ENCODE data around the gene MICU2.

DNA sequence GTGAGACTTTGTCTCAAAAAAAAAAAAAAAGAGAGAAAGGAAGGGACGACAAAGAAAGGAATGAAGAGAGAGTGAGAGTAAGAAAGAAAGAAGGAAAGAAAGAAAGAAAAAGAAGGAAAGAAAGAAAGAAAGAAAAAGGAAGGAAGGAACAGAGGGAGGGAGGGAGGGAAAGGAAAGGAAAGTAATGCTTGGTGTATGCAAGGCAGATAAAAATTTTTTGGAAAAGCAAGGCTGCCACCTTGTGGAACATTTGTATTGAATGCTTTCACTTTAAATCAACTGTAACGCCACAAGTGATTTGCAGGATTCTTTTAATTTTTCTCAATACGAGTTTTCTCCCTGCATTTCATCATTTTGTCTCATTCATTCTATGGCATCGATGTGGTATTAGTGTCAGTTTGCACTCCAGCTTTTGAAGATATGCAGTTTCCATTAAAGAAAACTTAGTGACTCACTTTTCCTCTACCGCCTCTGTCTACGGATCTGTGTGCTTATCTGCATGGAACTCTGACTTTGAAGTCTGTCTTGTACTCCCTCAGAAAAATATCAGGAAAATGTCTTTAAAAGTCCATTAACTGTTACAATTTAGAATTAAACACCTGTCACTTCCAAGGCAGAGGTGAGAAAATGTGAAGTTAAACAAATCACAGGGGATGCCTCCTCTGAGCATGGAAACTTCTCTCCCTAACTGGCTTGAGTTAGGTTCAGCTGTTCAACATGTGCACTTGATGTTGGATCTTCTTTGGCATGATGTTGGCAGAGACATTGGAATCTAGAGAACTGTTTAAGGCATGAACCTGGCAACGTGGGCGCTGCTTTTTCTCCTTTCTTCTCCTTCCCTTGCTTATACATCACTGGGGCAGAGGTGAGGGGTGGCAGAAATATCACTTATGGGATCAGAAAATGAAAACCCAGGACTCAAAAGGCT, 124.8 kb downstream of the MICU2 start:
- TF ChIP-seq, protein P1, sequence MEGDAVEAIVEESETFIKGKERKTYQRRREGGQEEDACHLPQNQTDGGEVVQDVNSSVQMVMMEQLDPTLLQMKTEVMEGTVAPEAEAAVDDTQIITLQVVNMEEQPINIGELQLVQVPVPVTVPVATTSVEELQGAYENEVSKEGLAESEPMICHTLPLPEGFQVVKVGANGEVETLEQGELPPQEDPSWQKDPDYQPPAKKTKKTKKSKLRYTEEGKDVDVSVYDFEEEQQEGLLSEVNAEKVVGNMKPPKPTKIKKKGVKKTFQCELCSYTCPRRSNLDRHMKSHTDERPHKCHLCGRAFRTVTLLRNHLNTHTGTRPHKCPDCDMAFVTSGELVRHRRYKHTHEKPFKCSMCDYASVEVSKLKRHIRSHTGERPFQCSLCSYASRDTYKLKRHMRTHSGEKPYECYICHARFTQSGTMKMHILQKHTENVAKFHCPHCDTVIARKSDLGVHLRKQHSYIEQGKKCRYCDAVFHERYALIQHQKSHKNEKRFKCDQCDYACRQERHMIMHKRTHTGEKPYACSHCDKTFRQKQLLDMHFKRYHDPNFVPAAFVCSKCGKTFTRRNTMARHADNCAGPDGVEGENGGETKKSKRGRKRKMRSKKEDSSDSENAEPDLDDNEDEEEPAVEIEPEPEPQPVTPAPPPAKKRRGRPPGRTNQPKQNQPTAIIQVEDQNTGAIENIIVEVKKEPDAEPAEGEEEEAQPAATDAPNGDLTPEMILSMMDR (IDR thresholded peaks at IDR 0.05): peak; percentile 60 to 70 (median 62)
- TF ChIP-seq EP300 (IDR thresholded peaks at IDR 0.05): no peak
- no peak for TF ChIP-seq POLR2A (IDR thresholded peaks at IDR 0.05; ENCODE audit: low read depth)
- TF ChIP-seq POLR2AphosphoS5 (IDR thresholded peaks at IDR 0.05): no peak
